HL-60 (cell line): ENCODE data around the gene BTBD6.

Experiments
- DNase-seq, 2 experiments: peaks; one replicate each; pipeline ENCODE4 v3.0.0-alpha.2; 2010 to 2020; ENCODE audit warnings: low read depth in 1 of 2, low spot score in 1 of 2
- H3K27ac ChIP-seq: fragments of 250-450 bp; sonication (Bioruptor Pico); replicated peaks from 2 replicates; pipeline ENCODE4 v1.5.1; 2020; ENCODE audit warnings: mild to moderate bottlenecking, moderate library complexity
- H3K27me3 ChIP-seq: fragments of 250-450 bp; sonication (Bioruptor Pico); 2 replicates; pipeline ENCODE4 v1.5.1; 2021; ENCODE audit warnings: mild to moderate bottlenecking, moderate library complexity; ENCODE audit not compliant: insufficient read depth, poor library complexity, severe bottlenecking
- H3K4me3 ChIP-seq: replicated peaks from 2 replicates; pipeline ENCODE4 v1.5.1; 2011; ENCODE audit warnings: mild to moderate bottlenecking, control low read depth, low read length; ENCODE audit not compliant: insufficient read depth
- GABPA ChIP-seq: IDR thresholded peaks from 2 replicates; pipeline ENCODE4 v1.6.1; 2012; ENCODE audit warnings: low read depth
- POLR2AphosphoS5 ChIP-seq: IDR thresholded peaks from 2 replicates; pipeline ENCODE4 v1.6.1; 2012; ENCODE audit warnings: low read depth
- SPI1 ChIP-seq: IDR thresholded peaks from 2 replicates; pipeline ENCODE4 v1.6.1; 2012; ENCODE audit warnings: low read depth, mild to moderate bottlenecking, borderline replicate concordance
- TF ChIP-seq, protein P1 (sequence below): IDR thresholded peaks from one replicate; pipeline ENCODE4 v1.5.1; 2011; ENCODE audit warnings: low read length, control low read depth, inconsistent platforms; ENCODE audit not compliant: insufficient read depth
- TF ChIP-seq, protein P2 (sequence below): IDR thresholded peaks from 2 replicates; pipeline ENCODE4 v1.6.1; 2012; ENCODE audit warnings: low read depth; ENCODE audit not compliant: insufficient replicate concordance

Gene BTBD6

DNA sequence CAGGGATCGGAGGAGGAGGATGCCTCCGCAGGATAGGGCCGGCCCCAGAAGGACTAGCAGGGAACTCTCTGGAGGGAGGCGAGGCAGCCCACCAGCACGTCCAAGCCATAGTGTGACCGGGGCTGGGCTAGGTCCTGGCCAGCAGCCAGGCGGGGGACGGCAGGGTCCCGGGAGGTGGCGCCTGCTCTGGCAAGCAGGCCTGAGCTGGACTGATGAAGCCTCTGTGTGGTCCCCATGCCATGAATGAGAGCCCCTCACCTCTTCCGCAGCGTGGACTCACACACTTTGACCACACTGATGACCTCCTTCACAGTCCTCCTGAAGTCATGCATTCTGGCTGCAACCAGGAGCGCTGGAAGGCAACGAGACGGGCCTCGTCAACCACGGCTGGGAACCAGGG lies 19.8 kb upstream of the BTBD6 start:
- Histone ChIP-seq H3K27me3 (no peaks in the 10 kb centered on the region), H3K4me3 (no peak overlapping the region), H3K27ac (no peak overlapping the region)
- TF ChIP-seq GABPA (no peak), POLR2AphosphoS5 (no peak), SPI1 (no peak)
- TF ChIP-seq, protein P1, sequence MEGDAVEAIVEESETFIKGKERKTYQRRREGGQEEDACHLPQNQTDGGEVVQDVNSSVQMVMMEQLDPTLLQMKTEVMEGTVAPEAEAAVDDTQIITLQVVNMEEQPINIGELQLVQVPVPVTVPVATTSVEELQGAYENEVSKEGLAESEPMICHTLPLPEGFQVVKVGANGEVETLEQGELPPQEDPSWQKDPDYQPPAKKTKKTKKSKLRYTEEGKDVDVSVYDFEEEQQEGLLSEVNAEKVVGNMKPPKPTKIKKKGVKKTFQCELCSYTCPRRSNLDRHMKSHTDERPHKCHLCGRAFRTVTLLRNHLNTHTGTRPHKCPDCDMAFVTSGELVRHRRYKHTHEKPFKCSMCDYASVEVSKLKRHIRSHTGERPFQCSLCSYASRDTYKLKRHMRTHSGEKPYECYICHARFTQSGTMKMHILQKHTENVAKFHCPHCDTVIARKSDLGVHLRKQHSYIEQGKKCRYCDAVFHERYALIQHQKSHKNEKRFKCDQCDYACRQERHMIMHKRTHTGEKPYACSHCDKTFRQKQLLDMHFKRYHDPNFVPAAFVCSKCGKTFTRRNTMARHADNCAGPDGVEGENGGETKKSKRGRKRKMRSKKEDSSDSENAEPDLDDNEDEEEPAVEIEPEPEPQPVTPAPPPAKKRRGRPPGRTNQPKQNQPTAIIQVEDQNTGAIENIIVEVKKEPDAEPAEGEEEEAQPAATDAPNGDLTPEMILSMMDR: no peak
- TF ChIP-seq, protein P2, sequence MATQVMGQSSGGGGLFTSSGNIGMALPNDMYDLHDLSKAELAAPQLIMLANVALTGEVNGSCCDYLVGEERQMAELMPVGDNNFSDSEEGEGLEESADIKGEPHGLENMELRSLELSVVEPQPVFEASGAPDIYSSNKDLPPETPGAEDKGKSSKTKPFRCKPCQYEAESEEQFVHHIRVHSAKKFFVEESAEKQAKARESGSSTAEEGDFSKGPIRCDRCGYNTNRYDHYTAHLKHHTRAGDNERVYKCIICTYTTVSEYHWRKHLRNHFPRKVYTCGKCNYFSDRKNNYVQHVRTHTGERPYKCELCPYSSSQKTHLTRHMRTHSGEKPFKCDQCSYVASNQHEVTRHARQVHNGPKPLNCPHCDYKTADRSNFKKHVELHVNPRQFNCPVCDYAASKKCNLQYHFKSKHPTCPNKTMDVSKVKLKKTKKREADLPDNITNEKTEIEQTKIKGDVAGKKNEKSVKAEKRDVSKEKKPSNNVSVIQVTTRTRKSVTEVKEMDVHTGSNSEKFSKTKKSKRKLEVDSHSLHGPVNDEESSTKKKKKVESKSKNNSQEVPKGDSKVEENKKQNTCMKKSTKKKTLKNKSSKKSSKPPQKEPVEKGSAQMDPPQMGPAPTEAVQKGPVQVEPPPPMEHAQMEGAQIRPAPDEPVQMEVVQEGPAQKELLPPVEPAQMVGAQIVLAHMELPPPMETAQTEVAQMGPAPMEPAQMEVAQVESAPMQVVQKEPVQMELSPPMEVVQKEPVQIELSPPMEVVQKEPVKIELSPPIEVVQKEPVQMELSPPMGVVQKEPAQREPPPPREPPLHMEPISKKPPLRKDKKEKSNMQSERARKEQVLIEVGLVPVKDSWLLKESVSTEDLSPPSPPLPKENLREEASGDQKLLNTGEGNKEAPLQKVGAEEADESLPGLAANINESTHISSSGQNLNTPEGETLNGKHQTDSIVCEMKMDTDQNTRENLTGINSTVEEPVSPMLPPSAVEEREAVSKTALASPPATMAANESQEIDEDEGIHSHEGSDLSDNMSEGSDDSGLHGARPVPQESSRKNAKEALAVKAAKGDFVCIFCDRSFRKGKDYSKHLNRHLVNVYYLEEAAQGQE: no peak
- DNase-seq: no peak

DNA sequence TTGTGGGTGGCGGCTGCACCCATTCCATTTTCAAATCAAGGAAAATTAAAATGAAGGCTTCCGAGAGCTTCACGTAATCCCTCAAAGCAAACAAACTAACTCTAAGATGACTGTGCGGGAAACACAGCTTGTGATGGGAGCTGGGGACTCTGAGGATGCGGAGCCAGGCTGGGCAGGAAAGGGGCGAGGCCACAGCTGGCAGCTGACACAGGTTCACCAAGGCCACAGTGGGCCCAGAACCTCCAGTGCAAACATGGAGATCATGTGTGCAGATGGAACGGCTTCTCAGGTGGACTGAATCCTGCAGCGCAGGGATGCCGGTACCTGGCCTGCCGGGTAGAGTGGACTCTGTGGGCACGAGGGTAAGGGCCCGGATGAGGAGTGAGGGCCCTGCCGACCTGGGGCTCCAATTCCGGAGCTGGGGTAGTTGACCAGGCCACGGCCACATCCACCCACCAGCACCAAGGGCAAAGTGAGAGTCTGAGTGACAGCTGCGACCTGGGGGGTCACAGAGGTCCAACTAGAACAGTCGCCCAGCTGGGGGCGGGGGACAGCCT lies 19.2 kb upstream of the BTBD6 start:
- no peaks in the 10 kb centered on the region for H3K27me3 ChIP-seq
- TF ChIP-seq, protein P1: no peak
- TF ChIP-seq GABPA (no peak), SPI1 (no peak), POLR2AphosphoS5 (no peak)
- TF ChIP-seq, protein P2: no peak
- no peak for DNase-seq
- H3K27ac ChIP-seq: no peak overlapping the region
- no peak overlapping the region for H3K4me3 ChIP-seq

DNA sequence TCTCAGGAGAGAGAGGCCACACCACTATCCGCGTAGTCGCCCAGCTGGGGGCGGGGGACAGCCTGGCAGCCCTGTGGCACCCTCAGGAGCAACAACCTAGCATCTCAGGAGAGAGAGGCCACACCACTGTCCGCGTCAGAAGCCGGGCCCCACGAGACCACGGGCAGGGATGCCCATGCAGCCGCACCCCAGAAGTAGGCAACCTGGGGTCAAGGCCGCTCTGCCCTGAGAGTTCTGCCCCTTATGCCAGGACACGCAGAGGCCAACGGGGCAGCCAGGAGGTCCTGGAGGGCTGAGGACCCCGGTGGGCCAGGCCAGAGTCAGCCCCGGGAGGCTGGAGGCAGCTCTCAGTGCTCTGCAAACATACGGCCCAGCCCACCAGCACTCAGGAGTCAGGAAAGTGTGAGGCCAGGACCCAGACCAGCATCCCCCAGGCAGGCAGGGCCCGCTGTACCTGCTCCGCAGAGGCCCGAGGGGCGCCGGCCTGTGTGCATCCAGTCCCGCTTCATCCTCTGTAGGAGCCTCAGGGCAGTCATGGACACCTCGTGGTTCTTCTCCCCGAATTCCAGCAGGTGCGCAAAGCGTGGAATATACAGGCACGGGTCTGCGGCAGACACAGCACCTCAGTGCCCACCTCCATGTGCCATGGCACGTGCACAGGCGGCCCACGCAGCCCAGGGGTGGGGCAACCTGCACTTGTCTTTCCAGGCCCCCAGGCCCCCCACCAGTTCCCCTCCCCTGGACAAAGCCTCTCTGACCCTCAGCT lies 7.3 kb upstream of the BTBD6 start:
- no peak for DNase-seq
- no peaks in the 10 kb centered on the region for H3K27me3 ChIP-seq
- no peak overlapping the region for H3K27ac ChIP-seq
- no peak for TF ChIP-seq SPI1
- TF ChIP-seq, protein P1: no peak
- no peak for TF ChIP-seq POLR2AphosphoS5
- no peak for TF ChIP-seq GABPA
- TF ChIP-seq, protein P2: no peak
- H3K4me3 ChIP-seq: no peak overlapping the region
